Common myeloid progenitor, CD34-positive (primary cell): Measurements from ENCODE around the gene AMMECR1L.
"Not testable (repeated sequence)": the region's sequence is repeated elsewhere in the genome, so short reads cannot be mapped to it uniquely, and the experiment has no call there.

ENCODE experiments used
- CTCF ChIA-PET: fragments of 350-600 bp; sonication (Branson Sonifier 250); formaldehyde crosslinking; loops from one replicate; lab custom pipeline; 2021; ENCODE audit warnings: antibody characterized with exemption; lab: Charles Lee
- POLR2A ChIA-PET: fragments of 350-600 bp; sonication (Branson Sonifier 250); formaldehyde crosslinking; loops from one replicate; lab custom pipeline; 2021; ENCODE audit warnings: antibody characterized with exemption; lab: Charles Lee
- DNase-seq, 3 donors: peaks; one replicate each; pipeline versions ENCODE4 v3.0.0 to v3.0.0-alpha.2; 2013
- H3K27ac ChIP-seq, 2 experiments: 1 replicate in 1 of 2; 2 replicates in 1 of 2; pipeline ENCODE4 v1.7.0; 2013; ENCODE audit warnings: inconsistent platforms in 2 of 2, low read length in 2 of 2, mild to moderate bottlenecking in 2 of 2, low read depth in 1 of 2, moderate library complexity in 1 of 2; ENCODE audit not compliant: severe bottlenecking in 2 of 2, insufficient read depth in 1 of 2, poor library complexity in 1 of 2
- H3K27me3 ChIP-seq, 5 experiments: replicated peaks in 2 of 5; 1 replicate in 3 of 5; 2 replicates in 2 of 5; pipeline versions ENCODE4 v1.6.1 to v1.7.0; 2013; ENCODE audit warnings: low read length in 4 of 5, mild to moderate bottlenecking in 2 of 5, moderate library complexity in 2 of 5, inconsistent platforms in 1 of 5; ENCODE audit not compliant: insufficient read depth in 5 of 5, control insufficient read depth in 4 of 5
- H3K36me3 ChIP-seq, 4 experiments: 1 replicate in 2 of 4; 2 replicates in 2 of 4; pipeline versions ENCODE4 v1.6.1 to v1.7.0; 2013; ENCODE audit warnings: low read length in 3 of 4, control low read depth in 1 of 4, mild to moderate bottlenecking in 1 of 4; ENCODE audit not compliant: control insufficient read depth in 4 of 4, insufficient read depth in 4 of 4
- H3K4me1 ChIP-seq, 4 experiments: 1 replicate in 3 of 4; 2 replicates in 1 of 4; pipeline versions ENCODE4 v1.6.1 to v1.7.1; 2013; ENCODE audit warnings: low read length in 3 of 4, mild to moderate bottlenecking in 3 of 4, control low read depth in 1 of 4, inconsistent platforms in 1 of 4, moderate library complexity in 1 of 4; ENCODE audit not compliant: control insufficient read depth in 4 of 4, insufficient read depth in 4 of 4; ENCODE audit errors: control extremely low read depth in 1 of 4
- H3K4me3 ChIP-seq, 7 experiments: 1 replicate in 4 of 7; 2 replicates in 3 of 7; pipeline versions ENCODE4 v1.5.1 to v1.7.0; 2013; ENCODE audit warnings: mild to moderate bottlenecking in 7 of 7, low read length in 6 of 7, moderate library complexity in 6 of 7, inconsistent platforms in 2 of 7, low read depth in 2 of 7, control low read depth in 1 of 7; ENCODE audit not compliant: insufficient read depth in 4 of 7, control insufficient read depth in 1 of 7; ENCODE audit errors: extremely low read depth in 1 of 7
- H3K9me3 ChIP-seq, 5 experiments: 1 replicate in 4 of 5; 2 replicates in 1 of 5; pipeline versions ENCODE4 v1.6.1 to v1.7.1; 2013; ENCODE audit warnings: low read length in 4 of 5, mild to moderate bottlenecking in 2 of 5, inconsistent platforms in 1 of 5, low read depth in 1 of 5, moderate library complexity in 1 of 5; ENCODE audit not compliant: control insufficient read depth in 4 of 5, insufficient read depth in 2 of 5; ENCODE audit errors: control extremely low read depth in 1 of 5
- WGBS: methylation state at CpG from one replicate; pipeline ENCODE4 v1.1.5; 2013; ENCODE audit not compliant: insufficient coverage; 5-methylcytosine and 5-hydroxymethylcytosine counted together

AMMECR1L gene

DNA sequence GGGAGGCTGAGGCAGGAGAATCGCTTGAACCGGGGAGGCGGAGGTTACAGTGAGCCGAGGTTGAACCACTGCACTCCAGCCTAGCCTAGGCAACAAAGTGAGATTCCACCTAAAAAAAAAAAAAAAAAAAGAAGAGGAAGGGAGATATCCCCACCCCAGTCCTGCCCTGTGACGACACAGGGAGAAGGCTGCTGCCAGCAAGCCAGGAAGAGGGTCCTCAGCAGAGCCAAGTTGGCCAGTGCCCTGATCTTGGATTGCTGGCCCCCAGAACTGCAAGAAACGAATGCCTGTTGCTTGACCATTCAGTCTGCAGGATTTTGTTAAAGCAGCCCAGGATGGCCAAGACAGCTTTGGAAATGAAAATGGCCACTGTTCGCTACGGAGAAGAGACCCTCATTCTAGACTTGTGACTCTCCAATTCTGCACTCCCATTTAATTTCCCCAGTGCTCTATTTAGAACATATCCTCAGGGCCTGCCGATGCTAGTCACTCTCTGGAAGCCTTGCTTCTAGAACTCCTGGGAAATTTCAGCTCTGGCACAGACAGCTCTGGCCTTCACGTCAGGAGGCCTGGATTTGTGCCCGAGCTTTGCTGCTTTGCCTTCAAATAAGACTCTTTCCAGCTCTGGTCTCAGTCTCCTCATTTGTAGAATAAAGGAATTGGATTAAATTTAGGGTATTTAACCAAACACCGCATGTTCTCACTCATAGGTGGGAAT is 15.7 kb upstream of the AMMECR1L start:
- Histone ChIP-seq H3K4me1 (peaks cover 0 to 8% (median 3%) of the 10 kb centered on the region in 4 experiments), H3K36me3 (no peaks in the 10 kb centered on the region), H3K9me3 (no peaks in the 10 kb centered on the region), H3K4me3 (no peak overlapping the region), H3K27me3 (no peaks in the 10 kb centered on the region), H3K27ac (no peak overlapping the region)
- ChIA-PET POLR2A (no interaction called here), CTCF (no interaction called here)
- 99% methylated on average over 8 of the region's 12 CpGs for WGBS
- no peak for DNase-seq

DNA sequence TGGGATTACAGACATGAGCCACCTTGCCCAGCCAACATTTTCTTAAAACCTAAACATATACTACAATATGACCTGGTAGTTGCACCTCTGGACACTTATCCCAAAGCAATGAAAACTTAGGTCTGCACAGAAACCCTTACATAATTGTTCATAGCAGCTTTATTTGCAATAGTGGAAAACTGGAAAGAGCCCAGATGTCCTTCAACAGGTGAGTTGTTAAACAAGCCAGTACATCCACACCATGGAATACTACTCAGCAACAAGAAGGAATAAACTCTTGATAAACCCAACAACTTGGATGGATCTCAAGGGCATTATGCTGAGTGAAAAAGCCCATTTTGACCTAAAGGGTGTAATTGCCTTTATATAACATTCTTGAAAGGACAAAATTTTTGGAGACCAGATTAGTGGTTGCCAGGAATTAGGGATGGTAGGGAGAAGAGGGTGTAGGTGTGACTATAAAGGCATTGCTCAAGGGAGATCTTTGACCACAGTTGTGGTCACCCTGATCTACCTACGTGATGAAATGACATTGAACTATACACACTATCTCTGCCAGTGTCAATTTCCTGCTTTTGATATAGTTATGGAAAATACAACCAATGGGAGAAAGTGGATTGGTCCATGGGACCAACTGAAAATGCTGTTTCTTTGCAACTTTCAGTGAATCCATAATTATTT is 11.9 kb upstream of the AMMECR1L start:
- H3K9me3 ChIP-seq, result no peaks in the 10 kb centered on the region
- ChIA-PET POLR2A (no interaction called here), CTCF (interaction anchor here (1.2 kb wide), 1 partner anchor 11 kb away, joined by 3 read pairs; no protein-coding TSS in a partner anchor)
- no peak for DNase-seq
- WGBS, result no CpG with 5 or more reads among the region's 1 CpG
- H3K36me3 ChIP-seq, result no peaks in the 10 kb centered on the region
- peaks cover 0 to 8% (median 3%) of the 10 kb centered on the region in 4 experiments for H3K4me1 ChIP-seq
- no peak overlapping the region for H3K4me3 ChIP-seq
- no peaks in the 10 kb centered on the region for H3K27me3 ChIP-seq
- H3K27ac ChIP-seq, result no peak overlapping the region

DNA sequence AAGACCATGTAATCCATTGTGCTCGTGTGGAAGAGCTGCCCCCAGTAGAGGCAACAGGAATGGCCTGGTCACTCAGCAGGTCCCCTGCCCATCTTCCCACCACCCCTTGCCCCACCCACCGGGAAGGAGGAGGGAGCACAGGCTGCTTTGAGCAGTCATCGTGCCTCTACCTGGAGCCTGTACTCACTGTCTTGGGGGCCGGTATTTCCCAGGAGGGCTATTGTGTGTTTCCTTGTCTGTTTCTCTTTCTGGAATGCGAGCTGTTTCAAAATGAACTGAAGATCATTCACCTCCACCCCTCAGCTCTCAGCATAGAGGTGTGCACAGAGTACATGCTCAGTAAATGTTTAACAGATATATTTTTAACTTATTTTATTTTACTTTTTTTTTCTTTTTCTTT is 7.7 kb upstream of the AMMECR1L start:
- H3K27me3 ChIP-seq, result no peaks in the 10 kb centered on the region
- H3K36me3 ChIP-seq, result no peaks in the 10 kb centered on the region
- peaks cover 2 to 9% (median 7%) of the 10 kb centered on the region in 4 experiments for H3K4me1 ChIP-seq
- WGBS, result 91% methylated on average over 4 of the region's 5 CpGs
- no peak overlapping the region for H3K4me3 ChIP-seq
- H3K27ac ChIP-seq, result no peak overlapping the region
- no peaks in the 10 kb centered on the region for H3K9me3 ChIP-seq
- ChIA-PET POLR2A (no interaction called here), CTCF (no interaction called here)
- no peak for DNase-seq

DNA sequence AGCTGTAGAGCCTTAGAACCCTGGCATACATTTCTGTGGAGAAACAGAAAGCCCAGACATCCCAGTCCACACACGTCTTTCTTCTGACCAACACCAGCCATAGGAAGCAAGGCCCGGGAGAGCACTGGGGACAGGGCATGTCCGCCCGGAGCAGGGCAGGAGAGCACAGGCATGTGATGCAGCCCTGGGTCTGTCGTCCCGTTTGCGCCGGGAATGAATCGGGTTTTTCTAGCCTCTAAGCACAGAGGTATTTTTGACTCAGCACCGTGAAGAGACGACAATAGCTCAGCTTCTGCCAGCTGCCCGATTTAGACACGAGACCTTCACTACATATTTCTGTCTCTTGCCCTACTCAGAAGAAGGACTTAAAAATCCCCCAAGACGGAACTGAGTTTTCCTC is 7.3 kb upstream of the AMMECR1L start:
- no peaks in the 10 kb centered on the region for H3K36me3 ChIP-seq
- DNase-seq, result no peak
- no peaks in the 10 kb centered on the region for H3K9me3 ChIP-seq
- CTCF ChIA-PET, result no interaction called here
- POLR2A ChIA-PET, result no interaction called here
- H3K27me3 ChIP-seq, result no peaks in the 10 kb centered on the region
- H3K4me3 ChIP-seq, result no peak overlapping the region
- peaks cover 2 to 12% (median 5%) of the 10 kb centered on the region in 4 experiments for H3K4me1 ChIP-seq
- WGBS, result 97% methylated on average over 14 of the region's 14 CpGs
- no peak overlapping the region for H3K27ac ChIP-seq

DNA sequence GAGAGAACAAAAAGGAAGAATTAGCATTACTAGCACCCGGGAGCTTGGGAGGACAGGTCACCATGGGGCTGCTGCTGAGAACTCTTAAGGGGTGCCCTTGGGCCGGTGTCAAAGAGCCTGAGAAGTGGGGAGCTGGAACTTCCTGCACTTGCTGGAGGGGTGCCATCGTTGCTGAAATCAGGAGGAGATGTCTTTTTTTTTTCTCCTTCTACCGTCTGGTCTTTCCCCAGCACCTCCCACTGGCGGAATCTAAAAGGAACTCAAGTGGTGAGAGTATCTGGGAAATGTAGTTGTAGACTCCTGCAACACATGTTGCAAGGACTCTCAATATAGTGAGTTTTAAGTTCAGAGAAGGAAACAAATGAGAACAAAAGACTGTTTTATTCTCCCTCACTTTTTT is 6.1 kb upstream of the AMMECR1L start:
- Histone ChIP-seq H3K4me1 (peaks cover 9 to 23% (median 13%) of the 10 kb centered on the region in 4 experiments), H3K36me3 (no peaks in the 10 kb centered on the region)

DNA sequence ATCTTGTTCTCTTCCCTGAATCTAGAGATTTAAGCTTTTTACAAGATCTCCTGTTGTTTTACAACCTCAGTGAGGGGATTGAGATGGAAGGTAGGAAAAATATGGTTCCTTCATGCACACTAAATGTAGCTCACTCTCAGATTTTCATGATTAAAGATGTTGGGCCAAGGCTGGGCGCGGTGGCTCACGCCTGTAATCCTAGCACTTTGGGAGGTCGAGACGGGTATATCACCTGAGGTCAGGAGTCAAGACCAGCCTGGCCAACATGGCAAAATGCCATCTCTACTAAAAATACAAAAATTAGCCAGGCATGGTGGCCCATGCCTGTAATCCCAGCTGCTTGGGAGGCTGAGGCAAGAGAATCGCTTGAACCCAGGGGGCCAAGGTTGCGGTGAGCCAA is 5.0 kb upstream of the AMMECR1L start:
- POLR2A ChIA-PET, result not testable (repeated sequence)

More for the DNA sequence above, 6.1 kb upstream of the AMMECR1L start:
- Histone ChIP-seq H3K27me3 (no peaks in the 10 kb centered on the region), H3K9me3 (no peaks in the 10 kb centered on the region), H3K4me3 (peak overlapping the region in 3 of 7 experiments; percentile 8 to 68 (median 53)), H3K27ac (no peak overlapping the region)
- ChIA-PET POLR2A (no interaction called here), CTCF (interaction anchor here (0.6 kb wide), 1 partner anchor 367 kb away, joined by 4 read pairs; no protein-coding TSS in a partner anchor)
- peak; percentile 20 to 55 (median 51) for DNase-seq
- WGBS, result 15% methylated on average over 4 of the region's 5 CpGs

DNA sequence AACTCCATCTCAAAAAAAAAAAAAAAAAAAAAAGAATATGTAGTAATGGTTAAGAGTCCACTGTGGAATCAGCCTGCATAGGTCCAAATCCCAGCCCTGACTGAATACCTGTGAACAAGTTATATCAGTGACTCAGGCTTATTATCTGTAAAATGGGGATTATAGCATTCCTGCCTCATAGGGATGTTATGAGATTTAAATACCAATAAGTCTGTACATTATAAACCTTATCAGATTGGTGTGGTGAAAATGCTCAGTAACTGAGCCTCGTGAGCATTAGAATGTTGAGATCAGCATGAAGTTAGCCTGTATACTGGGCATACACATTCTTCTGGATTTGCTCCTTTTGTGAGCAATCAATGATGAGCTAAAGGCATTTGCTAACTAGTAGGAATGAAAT is 3.0 kb upstream of the AMMECR1L start:
- no peak overlapping the region for H3K27ac ChIP-seq
- no CpG with 5 or more reads among the region's 1 CpG for WGBS
- POLR2A ChIA-PET, result no interaction called here
- DNase-seq, result no peak
- no peaks in the 10 kb centered on the region for H3K27me3 ChIP-seq
- CTCF ChIA-PET, result interaction anchor here (0.8 kb wide), 1 partner anchor 30 kb away, joined by 3 read pairs; no protein-coding TSS in a partner anchor
- peaks cover 0 to 3% (median 0%) of the 10 kb centered on the region in 4 experiments for H3K36me3 ChIP-seq
- no peaks in the 10 kb centered on the region for H3K9me3 ChIP-seq
- no peak overlapping the region for H3K4me3 ChIP-seq
- peaks cover 14 to 36% (median 22%) of the 10 kb centered on the region in 4 experiments for H3K4me1 ChIP-seq

More for the DNA sequence above, 5.0 kb upstream of the AMMECR1L start:
- H3K27me3 ChIP-seq, H3K9me3 ChIP-seq, H3K27ac ChIP-seq, CTCF ChIA-PET, DNase-seq, H3K4me3 ChIP-seq, H3K36me3 ChIP-seq: not testable (repeated sequence)
- H3K4me1 ChIP-seq, result peaks cover 9 to 23% (median 13%) of the 10 kb centered on the region in 4 experiments
- 94% methylated on average over 7 of the region's 7 CpGs for WGBS
